NCI-H526 treated with DMSO at 0.1 percent for 48 hours (cell line): ENCODE results near the gene TRIM33.
"Not testable (repeated sequence)": the region's sequence is repeated elsewhere in the genome, so short reads cannot be mapped to it uniquely, and the experiment has no call there.

Experiments
- DNase-seq: peaks from one replicate; lab custom pipeline; 2025; lab: John Stamatoyannopoulos, UW

TRIM33 gene

GRCh38 chr1:114510274-114511031, 550 bp downstream of the TRIM33 start:
- peak; percentile 52 for DNase-seq

- DNase-seq = no peak
These were observed 1.3 kb downstream of the TRIM33 start for GRCh38 chr1:114509596-114510273.

GRCh38 chr1:114508386-114508898, 2.6 kb downstream of the TRIM33 start:
- no peak for DNase-seq

- no peak for DNase-seq
These were observed 3.5 kb downstream of the TRIM33 start for GRCh38 chr1:114507513-114507912.

- DNase-seq = no peak
These were observed 5.8 kb downstream of the TRIM33 start for GRCh38 chr1:114505148-114505561.

GRCh38 chr1:114503916-114504422, 7.0 kb downstream of the TRIM33 start:
- DNase-seq = no peak

- DNase-seq = no peak
These were observed 8.9 kb downstream of the TRIM33 start for GRCh38 chr1:114502080-114502479.

GRCh38 chr1:114499478-114499877, 11.5 kb downstream of the TRIM33 start:
- peak; percentile 40 for DNase-seq

GRCh38 chr1:114496089-114496488, 14.9 kb downstream of the TRIM33 start:
- DNase-seq = no peak

- no peak for DNase-seq
These were observed 15.5 kb downstream of the TRIM33 start for GRCh38 chr1:114495486-114495885.

- DNase-seq = no peak
These were observed 18.0 kb downstream of the TRIM33 start for GRCh38 chr1:114492978-114493377.

- DNase-seq = no peak
These were observed 20.7 kb downstream of the TRIM33 start for GRCh38 chr1:114490274-114490693.

GRCh38 chr1:114488739-114489138, 22.3 kb downstream of the TRIM33 start:
- DNase-seq = no peak

GRCh38 chr1:114485286-114485685, 25.7 kb downstream of the TRIM33 start:
- DNase-seq = no peak

- no peak for DNase-seq
These were observed 28.4 kb downstream of the TRIM33 start for GRCh38 chr1:114482585-114482984.

GRCh38 chr1:114479636-114480035, 31.4 kb downstream of the TRIM33 start:
- DNase-seq = not testable (repeated sequence)

- DNase-seq = no peak
These were observed 31.9 kb downstream of the TRIM33 start for GRCh38 chr1:114479134-114479533.

- no peak for DNase-seq
These were observed 37.2 kb downstream of the TRIM33 start for GRCh38 chr1:114473796-114474195.

GRCh38 chr1:114472408-114472807, 38.6 kb downstream of the TRIM33 start:
- DNase-seq = no peak

- DNase-seq = no peak
These were observed 40.3 kb downstream of the TRIM33 start for GRCh38 chr1:114470681-114471080.

GRCh38 chr1:114468710-114469468, 42.1 kb downstream of the TRIM33 start:
- DNase-seq = no peak

GRCh38 chr1:114468047-114468446, 43.0 kb downstream of the TRIM33 start:
- no peak for DNase-seq
